HUES48 (cell line): ENCODE results near the gene AGBL1.

Experiments used
- H3K27ac ChIP-seq: one replicate; pipeline ENCODE4 v1.7.0; 2013; ENCODE audit warnings: low read depth, low read length, inconsistent platforms
- H3K27me3 ChIP-seq: 2 replicates; pipeline ENCODE4 v1.6.1; 2013; ENCODE audit warnings: mild to moderate bottlenecking, low read length; ENCODE audit not compliant: control insufficient read depth, insufficient read depth
- H3K36me3 ChIP-seq: 2 replicates; pipeline ENCODE4 v1.6.1; 2013; ENCODE audit warnings: low read length; ENCODE audit not compliant: control insufficient read depth, insufficient read depth
- H3K4me1 ChIP-seq: 2 replicates; pipeline ENCODE4 v1.6.1; 2013; ENCODE audit warnings: mild to moderate bottlenecking, low read length; ENCODE audit not compliant: control insufficient read depth, insufficient read depth
- H3K4me3 ChIP-seq: 2 replicates; pipeline ENCODE4 v1.5.1; 2013; ENCODE audit warnings: mild to moderate bottlenecking, low read depth, low read length
- H3K9ac ChIP-seq: 2 replicates; pipeline ENCODE4 v1.6.1; 2013; ENCODE audit warnings: mild to moderate bottlenecking, low read depth, low read length, moderate library complexity
- H3K9me3 ChIP-seq: 2 replicates; pipeline ENCODE4 v1.6.1; 2013; ENCODE audit warnings: low read length; ENCODE audit not compliant: control insufficient read depth, insufficient read depth

The AGBL1 gene

DNA sequence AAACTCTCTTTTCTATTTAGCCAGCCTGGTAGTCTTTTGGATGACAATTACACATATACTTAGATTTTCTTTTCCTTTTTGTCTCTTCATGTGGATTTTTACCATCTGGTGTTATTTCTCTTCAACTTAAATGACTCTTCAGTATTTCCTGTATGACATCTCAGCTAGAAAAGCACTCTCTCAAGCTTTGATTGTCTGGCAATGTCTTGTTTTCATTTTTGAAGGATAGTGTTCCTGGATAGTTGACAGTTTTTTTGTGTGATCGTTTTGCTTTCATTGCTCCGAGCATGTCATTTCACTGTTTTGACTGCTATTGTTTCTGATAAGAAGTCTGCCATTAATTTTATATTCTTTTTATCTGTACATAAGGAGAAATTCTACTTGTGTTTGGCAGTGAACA lies 766.4 kb downstream of the AGBL1 start:
- no peaks in the 10 kb centered on the region for H3K4me1 ChIP-seq
- H3K4me3 ChIP-seq = no peak overlapping the region
- no peaks in the 10 kb centered on the region for H3K27me3 ChIP-seq
- no peaks in the 10 kb centered on the region for H3K36me3 ChIP-seq
- H3K9me3 ChIP-seq = no peaks in the 10 kb centered on the region
- H3K27ac ChIP-seq = no peak overlapping the region
- H3K9ac ChIP-seq = no peak overlapping the region

DNA sequence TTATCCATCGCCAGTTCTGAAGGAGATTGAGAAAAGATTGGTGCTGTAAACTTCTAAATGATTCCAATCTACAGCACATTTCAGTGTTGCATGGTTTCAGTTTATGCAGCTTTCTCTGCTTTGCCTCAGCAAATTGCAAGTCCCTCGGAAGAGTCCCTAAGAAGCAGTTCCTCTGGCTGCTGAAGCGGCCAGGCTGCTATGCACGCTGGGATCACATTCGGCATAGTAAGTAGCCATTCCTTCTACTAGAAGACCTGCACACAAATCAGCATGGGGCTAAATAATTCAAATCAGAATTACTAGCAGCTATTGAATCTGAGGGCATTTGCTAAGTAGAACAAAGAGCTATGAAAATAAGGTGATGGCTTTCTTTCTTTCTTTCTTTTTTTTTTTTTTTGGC lies 769.5 kb downstream of the AGBL1 start:
- no peaks in the 10 kb centered on the region for H3K9me3 ChIP-seq
- H3K4me1 ChIP-seq = no peaks in the 10 kb centered on the region
- H3K4me3 ChIP-seq = no peak overlapping the region
- no peak overlapping the region for H3K9ac ChIP-seq
- no peaks in the 10 kb centered on the region for H3K27me3 ChIP-seq
- no peak overlapping the region for H3K27ac ChIP-seq
- H3K36me3 ChIP-seq = no peaks in the 10 kb centered on the region

DNA sequence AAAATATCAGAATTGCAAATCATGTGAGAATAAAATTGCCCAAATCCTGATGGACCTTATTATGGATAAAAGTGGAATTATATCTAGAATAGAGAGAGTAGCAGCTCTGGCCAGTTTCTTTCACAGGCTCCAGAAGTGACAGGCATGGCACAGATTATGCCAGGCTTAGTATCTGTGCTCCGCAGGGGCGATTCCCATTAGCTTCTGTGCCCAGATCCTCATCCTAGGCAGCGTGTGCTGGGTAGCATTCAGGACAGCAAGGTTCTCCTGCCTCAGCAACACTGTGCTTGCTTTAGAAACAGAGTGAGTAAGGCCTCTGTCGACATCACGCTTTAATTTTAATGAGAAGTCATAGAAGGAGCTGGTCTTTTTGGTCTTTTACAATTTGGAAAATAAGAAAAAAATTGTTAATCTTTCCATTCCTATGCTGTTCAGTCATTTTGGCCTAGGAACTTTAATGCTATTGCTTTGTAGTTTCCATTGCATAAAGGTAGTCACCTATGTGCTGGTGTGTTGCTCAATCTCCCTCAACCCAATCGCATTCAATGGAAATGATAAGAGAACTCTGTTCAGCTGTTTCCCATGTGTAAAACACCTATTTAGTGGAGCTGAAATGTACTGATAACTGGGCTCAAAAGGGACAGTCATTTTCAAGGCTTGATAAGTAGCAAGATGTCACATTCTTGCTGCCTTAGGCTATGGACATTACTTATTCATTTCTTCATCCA lies 770.1 kb downstream of the AGBL1 start:
- Histone ChIP-seq H3K9ac (no peak overlapping the region), H3K4me3 (no peak overlapping the region), H3K4me1 (no peaks in the 10 kb centered on the region), H3K27ac (no peak overlapping the region), H3K36me3 (no peaks in the 10 kb centered on the region), H3K27me3 (no peaks in the 10 kb centered on the region), H3K9me3 (no peaks in the 10 kb centered on the region)

DNA sequence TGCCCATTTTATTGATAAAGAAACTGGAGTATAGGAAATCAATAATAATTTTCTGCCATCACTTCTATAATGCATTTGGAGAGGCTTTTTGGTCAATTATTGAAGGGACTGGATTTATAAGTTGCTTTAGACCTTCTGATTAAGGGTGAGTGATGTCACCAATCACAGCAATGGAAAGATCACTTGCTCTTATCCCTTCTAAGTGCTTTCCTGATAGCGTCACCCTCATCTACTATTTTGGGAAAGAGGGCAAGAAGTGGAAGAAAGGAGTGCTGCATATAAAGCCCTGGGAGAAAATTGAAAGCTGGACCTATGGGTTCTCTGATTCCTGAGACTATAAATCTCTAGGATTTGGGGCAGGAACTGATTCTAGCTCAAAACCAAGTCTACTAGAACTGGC lies 771.3 kb downstream of the AGBL1 start:
- H3K9ac ChIP-seq = no peak overlapping the region
- no peaks in the 10 kb centered on the region for H3K27me3 ChIP-seq
- H3K4me3 ChIP-seq = no peak overlapping the region
- H3K4me1 ChIP-seq = no peaks in the 10 kb centered on the region
- H3K27ac ChIP-seq = no peak overlapping the region
- H3K36me3 ChIP-seq = no peaks in the 10 kb centered on the region
- no peaks in the 10 kb centered on the region for H3K9me3 ChIP-seq

DNA sequence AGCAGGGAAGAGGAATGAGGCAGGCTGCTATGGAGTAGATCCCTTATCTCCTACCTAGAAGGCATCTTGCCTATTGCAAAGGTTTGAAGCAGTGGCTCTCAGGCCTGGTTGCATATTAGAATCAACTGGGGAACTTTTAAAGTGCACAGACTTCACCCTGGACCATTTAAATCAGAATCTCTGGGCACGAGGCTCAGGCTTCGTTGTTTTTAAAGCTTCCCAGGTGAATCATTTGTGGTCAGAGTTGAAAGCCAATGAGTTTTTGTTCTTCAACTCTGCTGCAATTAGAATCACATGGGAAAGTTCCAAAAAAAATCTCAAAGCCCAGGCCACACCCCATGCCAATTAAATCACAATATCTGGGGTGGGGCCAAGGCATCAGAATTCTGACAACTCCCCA lies 773.1 kb downstream of the AGBL1 start:
- no peaks in the 10 kb centered on the region for H3K4me1 ChIP-seq

DNA sequence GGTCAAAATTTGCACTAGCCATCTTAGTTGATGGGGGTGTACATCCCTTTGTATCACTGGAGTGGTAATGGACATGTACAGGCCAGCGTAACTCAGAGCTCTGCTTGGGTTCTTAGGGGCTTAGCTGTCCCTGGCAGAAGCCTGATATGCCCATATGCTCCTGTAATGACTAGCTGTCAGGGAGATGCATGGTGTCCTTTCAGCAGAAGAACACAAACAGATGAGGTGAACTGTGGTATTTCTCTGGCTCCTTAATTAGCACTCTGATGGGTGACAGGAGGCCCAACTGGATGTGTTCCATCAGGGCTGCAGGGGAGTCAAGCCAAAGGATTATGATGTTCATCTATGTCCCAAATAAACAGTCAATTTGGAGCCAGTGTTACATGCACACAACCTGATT lies 774.5 kb downstream of the AGBL1 start:
- H3K9me3 ChIP-seq = no peaks in the 10 kb centered on the region
- H3K27me3 ChIP-seq = no peaks in the 10 kb centered on the region
- H3K9ac ChIP-seq = no peak overlapping the region
- no peak overlapping the region for H3K4me3 ChIP-seq
- no peaks in the 10 kb centered on the region for H3K4me1 ChIP-seq
- no peak overlapping the region for H3K27ac ChIP-seq
- H3K36me3 ChIP-seq = no peaks in the 10 kb centered on the region

More for the DNA sequence above, 773.1 kb downstream of the AGBL1 start:
- Histone ChIP-seq H3K27ac (no peak overlapping the region), H3K9me3 (no peaks in the 10 kb centered on the region), H3K4me3 (no peak overlapping the region), H3K36me3 (no peaks in the 10 kb centered on the region), H3K9ac (no peak overlapping the region), H3K27me3 (no peaks in the 10 kb centered on the region)

DNA sequence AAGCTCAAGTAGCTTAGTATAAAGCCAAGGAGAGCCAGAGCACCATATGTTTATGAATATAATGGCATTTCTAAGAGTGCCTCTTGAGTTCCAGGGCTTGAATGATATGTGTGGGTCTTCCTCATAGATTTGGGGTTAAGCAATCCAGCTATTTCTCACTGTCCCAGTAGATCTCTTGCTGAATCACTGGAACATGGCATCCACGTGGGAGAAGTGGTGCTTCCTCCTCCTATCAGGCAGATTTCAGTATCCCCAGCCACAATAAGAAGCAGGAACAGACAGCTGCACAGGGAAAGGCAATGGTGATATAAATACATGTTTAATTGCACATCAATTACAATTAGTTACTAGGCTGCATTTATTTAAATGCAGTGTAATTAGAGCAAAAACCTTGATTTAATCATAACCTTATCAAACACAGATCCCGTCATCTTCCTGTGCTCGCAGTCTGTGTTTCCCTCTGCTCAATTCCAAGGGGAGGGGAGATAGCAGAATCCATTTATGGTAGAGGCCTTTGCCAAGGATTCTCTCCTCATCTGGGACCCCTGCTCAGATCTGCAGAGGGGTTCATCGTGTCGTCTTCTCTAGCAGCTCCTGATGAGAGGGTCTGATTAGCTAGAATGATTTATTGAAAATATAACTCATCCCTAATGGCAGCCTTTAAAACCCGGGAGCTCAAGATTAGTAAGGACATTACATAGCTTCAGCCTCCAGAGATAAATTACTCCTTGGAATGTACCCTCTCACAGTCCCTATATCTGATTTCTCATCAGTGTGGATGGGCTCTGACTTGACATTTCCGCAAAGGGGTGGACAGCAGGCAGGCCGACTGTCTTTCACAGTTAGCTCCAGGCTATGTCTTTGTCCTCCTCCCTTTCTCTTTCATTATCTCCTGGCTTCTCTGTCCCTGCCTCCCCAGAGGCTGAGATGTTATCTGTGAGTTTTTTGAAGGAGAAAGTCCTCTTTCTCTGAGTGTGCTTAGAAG lies 775.9 kb downstream of the AGBL1 start:
- no peaks in the 10 kb centered on the region for H3K4me1 ChIP-seq
- H3K4me3 ChIP-seq = no peak overlapping the region
- no peaks in the 10 kb centered on the region for H3K36me3 ChIP-seq
- H3K27me3 ChIP-seq = no peaks in the 10 kb centered on the region
- H3K27ac ChIP-seq = no peak overlapping the region
- H3K9ac ChIP-seq = no peak overlapping the region
- H3K9me3 ChIP-seq = no peaks in the 10 kb centered on the region

DNA sequence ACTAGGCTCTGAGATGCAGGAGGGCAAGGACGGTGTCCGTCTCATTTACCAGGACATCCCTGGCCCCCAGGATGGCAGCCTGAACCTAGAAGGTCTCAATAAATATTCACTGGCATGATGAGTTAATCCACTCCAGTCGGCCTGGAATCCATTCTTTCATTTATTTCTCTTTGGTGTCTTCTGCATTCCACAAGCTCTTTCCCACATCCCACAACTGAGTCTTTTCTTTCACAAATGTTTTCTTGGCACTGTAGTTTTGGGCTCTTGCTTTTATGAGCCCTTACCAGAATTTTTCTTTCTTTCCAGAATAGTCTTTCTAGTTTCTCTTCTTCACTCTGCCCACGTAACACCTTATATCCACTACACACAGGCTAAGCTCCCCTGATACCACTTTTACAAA lies 778.0 kb downstream of the AGBL1 start:
- no peaks in the 10 kb centered on the region for H3K4me1 ChIP-seq
- no peaks in the 10 kb centered on the region for H3K27me3 ChIP-seq
- H3K36me3 ChIP-seq = no peaks in the 10 kb centered on the region
- no peak overlapping the region for H3K27ac ChIP-seq
- no peak overlapping the region for H3K4me3 ChIP-seq
- no peaks in the 10 kb centered on the region for H3K9me3 ChIP-seq
- H3K9ac ChIP-seq = no peak overlapping the region

DNA sequence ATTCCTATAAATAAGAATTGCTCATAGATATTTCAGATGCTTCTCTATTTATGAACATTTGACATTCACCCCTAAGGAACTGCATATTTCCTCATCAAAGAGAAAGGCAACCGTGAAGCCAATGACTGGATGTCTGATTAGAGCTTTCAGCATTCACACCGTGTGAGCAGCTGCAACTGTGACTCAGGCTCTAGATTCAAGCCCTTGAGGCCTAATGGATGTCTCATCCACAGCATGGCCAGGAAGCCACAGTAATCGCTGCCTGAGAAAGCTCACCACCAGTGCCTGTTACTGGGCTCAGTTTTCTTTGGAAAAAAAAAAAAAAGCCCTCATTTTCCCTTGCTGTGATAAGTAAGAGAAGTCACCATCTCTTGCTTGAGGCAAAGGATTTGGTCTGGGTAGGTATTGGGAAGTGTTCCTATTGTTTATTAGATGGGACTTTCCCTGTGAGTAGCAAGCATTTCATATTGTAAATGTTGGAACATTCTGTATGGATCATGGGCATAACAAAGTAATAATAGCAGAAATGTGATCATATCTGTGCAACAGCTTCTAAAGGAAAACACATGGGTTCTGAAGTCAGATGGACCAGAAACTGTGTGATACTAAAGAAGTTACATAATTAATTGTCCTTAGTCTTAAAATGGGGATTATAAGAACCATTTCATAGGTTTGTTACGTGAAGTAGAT lies 783.7 kb downstream of the AGBL1 start:
- no peak overlapping the region for H3K27ac ChIP-seq
- no peak overlapping the region for H3K4me3 ChIP-seq
- H3K27me3 ChIP-seq = no peaks in the 10 kb centered on the region
- H3K4me1 ChIP-seq = no peaks in the 10 kb centered on the region
- H3K9me3 ChIP-seq = no peaks in the 10 kb centered on the region
- no peaks in the 10 kb centered on the region for H3K36me3 ChIP-seq
- H3K9ac ChIP-seq = no peak overlapping the region

DNA sequence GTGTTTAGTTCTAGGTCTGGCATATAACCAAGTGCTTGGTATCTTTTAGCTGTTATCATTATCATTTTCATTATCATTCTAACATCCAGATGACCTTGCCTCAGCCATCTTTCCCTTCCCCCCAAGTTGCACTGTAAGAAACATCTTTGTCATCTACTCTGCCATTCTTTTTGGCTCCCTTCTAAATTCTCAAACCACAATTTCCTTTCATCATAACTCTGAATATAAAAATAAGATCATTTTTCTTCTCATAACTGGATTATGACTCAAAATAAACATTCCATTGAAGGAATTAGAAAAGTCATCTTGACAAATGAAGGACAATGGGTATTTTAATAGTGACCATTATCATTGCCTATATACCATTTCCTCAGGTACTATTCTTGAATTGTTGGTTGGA lies 786.2 kb downstream of the AGBL1 start:
- Histone ChIP-seq H3K9me3 (no peaks in the 10 kb centered on the region), H3K27me3 (no peaks in the 10 kb centered on the region), H3K4me1 (no peaks in the 10 kb centered on the region), H3K9ac (no peak overlapping the region), H3K27ac (no peak overlapping the region), H3K36me3 (no peaks in the 10 kb centered on the region), H3K4me3 (no peak overlapping the region)

DNA sequence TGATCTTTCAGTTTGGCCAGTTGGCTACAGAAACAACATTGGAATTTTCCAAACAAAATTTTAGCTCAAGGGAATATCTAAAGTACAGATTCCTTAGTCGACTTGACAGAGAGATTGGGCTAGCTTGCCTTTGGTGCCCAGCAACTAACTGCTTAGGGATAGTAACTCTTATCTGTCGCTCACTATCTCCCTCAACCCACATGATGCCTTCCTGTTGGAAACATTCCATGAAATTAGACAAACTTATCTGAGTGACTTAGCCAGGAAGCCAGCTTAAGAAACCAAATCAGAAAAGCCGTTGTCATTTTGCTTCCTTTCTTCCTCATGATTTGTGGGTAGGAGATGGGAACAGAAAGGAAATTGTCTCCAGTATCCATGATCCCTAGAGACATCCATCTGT lies 791.2 kb downstream of the AGBL1 start:
- Histone ChIP-seq H3K36me3 (no peaks in the 10 kb centered on the region), H3K27ac (no peak overlapping the region), H3K9ac (no peak overlapping the region), H3K27me3 (no peaks in the 10 kb centered on the region), H3K4me3 (no peak overlapping the region), H3K4me1 (no peaks in the 10 kb centered on the region), H3K9me3 (no peaks in the 10 kb centered on the region)
